Stimulated activated CD4-positive, alpha-beta T cell treated with anti-CD3 and anti-CD28 coated beads, Interleukin-15, amount 100 ng/mL, for 48 hours (primary cell): ENCODE results near the gene LIMS2.

Experiments
- DNase-seq, 2 donors: peaks; one replicate each; pipeline ENCODE4 v3.0.0-alpha.2; 2020; ENCODE audit warnings: low read depth in 2 of 2

Gene LIMS2

DNA sequence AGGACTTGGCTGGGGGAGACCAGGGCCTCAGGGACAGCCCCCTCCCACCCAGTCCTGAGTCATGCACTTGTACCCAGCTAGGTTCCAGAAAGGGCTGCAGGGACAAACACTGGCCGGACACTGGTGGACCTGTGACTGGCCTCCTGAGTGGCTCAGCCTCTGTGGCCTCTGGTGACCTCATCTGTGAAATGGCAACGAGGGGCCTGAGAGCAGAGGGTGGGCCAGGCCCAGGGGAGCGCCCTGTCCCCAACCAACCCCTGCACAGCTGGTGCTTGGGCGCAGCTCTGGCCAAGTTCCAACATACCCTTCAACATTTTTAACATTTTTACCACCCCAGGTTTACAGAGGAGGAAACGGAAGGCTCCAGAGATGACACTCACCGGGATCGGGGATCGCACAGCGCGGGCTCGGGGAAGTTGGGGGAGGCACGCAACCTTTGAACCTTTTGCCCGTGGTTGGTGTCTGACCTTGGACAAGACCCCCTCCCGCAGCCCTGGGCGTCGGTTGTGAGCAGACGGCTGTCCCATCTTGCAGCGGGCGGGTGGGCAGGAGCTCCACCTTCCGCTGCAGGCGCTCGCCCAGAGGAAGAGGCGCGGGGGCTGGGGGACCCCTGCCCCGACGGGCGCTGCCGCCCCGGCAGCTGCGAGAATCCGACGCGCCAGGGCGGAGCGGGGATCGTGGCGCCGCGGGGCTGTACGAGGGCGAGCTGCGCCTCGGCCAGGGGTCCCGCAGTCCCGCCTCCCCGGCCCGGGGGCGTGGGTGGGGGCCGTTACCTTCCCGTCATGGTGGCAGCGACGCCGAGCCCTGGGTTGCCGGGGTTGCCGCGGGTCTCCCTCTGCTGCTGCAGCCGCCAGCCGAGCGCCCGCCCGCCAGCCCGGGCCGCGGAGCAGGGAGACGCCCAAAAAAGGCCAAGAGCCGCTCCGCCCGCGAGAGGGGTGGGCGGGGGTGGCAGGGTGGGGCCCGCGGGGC lies 805 bp downstream of the LIMS2 start:
- DNase-seq, result no peak

- DNase-seq, result no peak
Measured at GRCh38 chr2:127673291-127674069, 1.9 kb downstream of the LIMS2 start.

GRCh38 chr2:127672341-127673224 lies 2.7 kb downstream of the LIMS2 start:
- no peak for DNase-seq

DNA sequence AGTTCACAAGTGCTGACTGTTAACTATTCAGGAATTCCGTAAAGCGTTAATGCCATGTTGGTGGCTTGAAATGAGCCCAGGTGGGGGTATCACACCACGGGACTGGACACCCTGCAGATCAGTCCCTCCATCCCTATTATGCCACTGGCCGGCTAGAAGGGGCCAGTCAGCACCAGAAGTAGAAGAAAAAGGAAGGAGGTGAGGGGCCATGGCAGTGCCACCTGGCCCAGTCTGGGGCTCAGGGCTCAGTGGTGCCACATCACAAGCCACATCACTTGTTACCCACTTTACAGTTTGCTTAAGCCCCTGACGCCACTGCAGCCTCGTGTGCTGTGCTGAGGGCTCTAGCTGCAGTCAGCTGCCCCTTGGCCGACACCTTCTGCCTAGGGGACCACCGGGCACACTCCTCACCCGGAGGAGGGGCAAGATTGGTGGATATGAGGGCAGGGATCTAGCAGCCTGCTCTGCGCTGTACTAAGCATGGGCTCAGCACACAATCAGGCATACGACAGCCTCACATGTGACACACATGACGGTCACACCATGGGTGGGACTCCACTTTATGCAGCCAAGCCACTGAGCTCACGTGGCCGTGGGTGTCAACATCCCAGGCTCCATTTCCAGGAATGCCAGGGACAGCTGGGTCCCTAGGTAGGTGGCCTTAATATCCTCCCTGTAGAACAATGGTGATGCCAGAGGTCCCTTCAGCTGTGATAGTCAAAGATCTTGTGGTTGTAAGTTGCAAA lies 3.6 kb downstream of the LIMS2 start:
- DNase-seq, result no peak

DNA sequence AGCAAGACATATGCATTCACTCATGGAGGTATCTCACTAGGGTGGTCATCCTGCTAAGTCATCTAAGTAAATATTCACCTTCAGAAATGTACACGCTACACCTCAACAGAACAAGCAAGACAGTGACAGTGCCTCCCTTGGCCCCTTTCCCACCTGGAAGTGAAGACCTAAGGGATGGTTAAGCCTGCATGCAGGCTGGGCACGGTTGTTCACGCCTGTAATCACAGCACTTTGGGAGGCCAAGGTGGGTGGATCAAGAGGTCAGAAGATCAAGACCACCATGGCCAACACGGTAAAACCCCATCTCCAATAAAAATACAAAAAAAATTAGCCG lies 4.4 kb downstream of the LIMS2 start:
- no peak for DNase-seq

DNA sequence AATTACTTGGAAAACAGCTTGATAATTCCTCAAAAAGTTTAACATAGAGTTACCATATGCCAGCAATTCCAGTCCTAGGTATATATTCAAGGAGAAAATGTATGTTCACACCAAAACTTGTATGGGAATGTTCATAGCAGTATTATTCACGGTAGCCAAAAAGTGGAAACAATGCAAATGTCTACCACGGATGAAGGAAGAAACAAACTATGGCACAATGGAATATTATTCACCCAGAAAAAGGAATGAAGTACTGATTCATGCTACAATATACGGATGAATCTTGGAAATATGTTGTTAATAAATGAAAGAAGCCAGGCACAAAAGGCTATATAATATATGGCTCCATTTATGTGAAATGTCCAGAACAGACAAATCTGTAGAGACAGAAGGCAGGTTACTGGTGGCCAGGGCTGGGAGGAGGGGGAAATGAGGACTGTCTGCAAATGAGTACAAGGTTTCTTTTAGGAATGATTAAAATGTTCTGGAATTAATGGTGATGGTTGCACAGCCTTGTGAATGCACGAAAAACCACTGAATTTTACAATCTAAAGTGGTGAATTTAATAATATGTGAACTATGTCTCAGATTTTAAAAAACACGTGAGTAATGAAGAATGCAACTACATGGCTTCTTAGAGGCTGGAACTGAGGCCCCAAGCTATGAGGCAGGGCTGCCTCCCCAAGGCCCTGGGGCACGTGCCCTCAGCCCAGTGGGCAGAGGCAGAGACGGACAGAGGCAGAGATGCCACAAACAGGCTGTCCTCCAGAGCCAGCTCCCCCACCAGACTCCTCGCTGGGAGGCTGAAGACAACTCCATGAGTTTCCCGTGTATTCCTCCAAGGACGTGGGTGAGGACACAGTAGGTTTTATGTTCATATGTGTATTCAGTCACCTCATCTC lies 5.0 kb downstream of the LIMS2 start:
- DNase-seq, result no peak

DNA sequence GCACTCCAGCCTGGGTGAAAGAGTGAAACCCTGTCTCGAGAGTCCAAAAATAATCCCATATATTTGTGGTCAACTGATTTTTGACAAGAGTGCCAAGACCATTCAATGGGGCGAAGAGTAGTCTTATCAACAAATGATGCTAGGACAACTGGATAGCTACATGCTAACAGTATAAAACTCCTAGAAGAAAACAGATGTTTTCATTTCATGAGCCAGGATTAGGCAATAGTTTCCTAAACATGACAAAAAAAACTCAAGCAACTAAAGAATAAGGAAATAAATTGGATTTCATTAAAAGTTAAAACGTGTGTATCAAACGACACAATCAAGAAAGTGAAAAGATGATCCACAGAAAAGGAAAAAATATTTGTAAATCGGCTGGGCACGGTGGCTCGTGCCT lies 6.3 kb downstream of the LIMS2 start:
- DNase-seq, result no peak

DNA sequence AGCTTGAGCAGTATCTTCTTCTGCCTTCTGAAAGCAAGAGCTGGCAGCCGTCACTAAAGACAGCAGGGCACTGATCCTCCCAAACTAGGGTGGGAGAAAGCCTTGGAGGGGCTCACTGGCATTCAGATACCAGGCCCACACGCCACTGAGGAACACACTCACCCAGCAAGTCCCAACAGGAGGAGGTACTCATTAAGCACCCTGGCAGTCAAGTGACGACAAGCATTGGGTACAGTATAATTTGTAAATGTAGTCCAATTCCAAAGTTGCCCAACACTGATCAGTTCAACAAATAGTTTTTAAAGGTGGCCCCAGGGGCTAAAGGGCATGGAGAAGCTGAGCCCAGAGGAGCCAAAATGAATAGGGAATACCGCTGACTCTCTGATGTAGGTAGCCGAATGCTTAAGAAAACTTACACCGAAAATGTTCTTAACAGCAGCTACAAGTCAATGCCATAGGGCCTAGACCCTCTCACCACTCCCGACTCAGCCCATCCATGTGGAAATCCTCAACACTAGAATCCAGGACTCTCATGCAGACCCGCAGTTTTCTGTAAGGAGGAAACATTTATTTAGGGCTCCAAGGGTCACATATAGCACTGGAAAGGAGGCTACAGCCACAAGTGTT lies 9.9 kb downstream of the LIMS2 start:
- no peak for DNase-seq

DNA sequence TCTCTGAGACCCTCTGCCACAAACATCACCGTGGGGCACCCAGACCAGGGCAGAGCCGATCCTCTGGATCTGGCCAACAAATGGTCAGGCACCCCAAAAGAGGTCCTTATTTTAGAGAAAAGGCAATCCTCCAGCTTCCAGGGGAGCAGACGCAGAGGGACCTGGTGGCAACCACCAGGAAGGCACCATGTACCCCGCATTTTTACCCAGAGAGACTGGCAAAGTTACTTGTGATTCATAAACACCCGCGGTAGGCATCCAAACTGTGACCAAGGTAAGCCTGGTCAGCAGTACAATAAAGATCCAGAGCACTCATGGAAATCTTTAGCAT lies 10.5 kb downstream of the LIMS2 start:
- no peak for DNase-seq

- DNase-seq, result no peak
Measured at GRCh38 chr2:127664065-127664894, 11.1 kb downstream of the LIMS2 start.

- no peak for DNase-seq
Measured at GRCh38 chr2:127663566-127664064, 11.7 kb downstream of the LIMS2 start.

DNA sequence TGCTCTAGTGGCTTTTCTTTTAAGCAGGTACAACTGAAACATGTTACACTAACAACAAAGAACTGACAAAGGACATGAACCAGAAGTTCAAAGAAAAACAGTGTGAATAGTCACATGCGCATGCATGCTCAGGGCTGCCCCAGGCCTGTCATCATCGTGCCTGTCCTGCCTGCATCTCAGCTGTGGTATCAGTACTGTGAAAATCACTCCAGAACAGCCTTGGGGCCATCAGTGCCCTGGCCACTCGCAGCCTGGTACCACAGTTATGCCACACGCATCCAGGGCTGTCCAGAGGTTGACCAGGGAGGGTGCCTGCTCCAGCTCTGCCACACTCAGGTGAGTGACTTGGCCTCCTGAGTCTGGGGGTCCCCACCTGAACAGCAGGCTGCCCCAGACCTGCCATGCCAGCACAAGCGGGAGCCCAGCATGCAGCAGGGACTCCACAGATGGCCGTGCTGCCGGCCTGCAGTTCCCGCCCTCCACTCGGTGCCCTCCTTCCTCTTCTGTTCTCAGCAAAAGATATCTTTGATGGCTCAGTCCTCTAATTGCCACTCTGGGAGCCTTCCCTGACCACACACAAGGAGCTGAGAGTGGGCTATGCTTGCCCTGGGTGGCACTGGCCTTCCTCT lies 12.3 kb downstream of the LIMS2 start:
- no peak for DNase-seq

DNA sequence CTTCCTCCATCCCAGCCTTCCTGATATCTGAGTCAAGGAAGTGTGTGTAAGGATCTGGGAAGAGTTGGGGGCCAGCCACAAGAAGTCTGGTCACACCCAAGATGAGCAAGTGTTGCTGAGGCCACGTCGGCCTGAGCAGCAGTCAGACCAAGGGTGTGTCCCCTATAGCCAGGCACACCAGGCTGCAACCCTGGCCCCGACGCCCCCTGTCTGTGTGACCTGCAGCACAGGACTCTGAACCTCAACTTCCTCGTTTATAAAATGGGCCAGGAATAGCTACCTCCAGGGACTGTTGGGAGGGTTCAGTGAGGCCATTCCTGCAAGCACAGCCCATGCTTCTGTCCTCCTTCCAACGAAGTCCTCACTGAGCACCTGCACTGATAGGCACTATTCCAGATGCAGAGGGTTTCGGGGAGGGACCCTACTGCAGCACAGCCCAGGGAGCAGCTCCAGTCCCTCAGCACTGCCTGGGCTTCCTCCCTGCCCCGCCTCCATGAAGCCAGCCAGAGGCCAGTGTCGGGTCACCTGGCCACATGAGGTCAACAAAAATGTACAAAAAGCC lies 13.3 kb downstream of the LIMS2 start:
- no peak for DNase-seq

GRCh38 chr2:127661072-127661649 lies 14.2 kb downstream of the LIMS2 start:
- no peak for DNase-seq

DNA sequence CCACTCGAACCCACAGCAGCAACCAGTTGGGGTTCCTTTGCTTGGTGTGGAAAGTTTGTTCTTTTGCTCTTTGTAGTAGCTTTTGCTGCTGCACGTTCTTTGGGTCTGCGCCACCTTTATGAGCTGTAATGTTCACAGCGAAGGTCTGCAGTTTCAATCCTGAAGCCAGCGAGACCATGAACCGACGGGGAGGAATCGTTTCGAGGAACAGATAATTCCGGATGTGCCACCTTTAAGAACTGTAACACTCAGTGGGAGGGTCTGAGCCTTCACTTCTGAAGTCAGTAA lies 15.1 kb downstream of the LIMS2 start:
- no peak for DNase-seq

DNA sequence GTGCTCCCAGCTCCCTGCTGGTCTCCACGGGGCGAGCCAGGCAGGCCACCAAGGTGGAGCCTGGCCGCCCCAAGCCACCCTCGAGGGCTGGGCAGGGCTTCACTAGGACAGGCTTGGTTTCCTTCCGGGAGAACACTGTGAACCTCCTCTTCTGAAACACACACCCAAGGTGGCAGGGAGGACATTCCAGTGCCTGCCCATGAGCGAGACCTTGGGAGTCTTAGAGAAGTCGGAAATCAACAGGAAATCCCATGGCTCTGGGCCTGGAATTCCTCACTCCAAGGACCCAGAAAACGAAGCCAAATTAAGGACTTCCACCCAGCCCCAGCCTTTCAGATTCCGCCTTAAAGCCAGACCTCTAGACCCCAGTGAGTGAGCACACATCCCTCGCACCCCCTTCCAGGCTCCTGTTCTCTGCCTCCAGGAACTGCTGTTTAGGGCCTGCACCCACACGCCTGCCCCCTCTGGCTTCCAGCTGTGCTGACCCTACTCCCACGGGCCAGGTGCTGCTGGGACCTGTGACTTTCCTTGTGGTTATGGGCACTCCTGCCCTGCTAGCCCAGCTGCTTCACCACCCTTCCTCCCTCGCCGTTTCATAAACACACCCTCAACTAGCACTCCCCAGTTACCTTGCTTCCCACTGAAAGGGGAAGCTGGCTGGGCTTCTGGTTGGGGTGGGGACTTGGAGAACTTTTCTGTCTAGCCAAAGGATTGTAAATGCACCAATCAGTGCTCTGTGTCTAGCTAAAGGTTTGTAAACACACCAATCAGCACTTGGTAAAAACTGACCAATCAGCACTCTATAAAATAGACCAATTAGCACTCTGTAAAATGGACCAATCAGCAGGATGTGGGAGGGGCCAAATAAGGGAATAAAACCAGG lies 15.7 kb downstream of the LIMS2 start:
- no peak for DNase-seq
